SIG-M5 treated with dmso at 0.1 percent for 504 hours (cell line): Measurements from ENCODE around the gene MPP2.
A peak's percentile ranks its signal among the peaks of the same experiment; 100 is the strongest.
"Not testable (repeated sequence)": the region's sequence is repeated elsewhere in the genome, so short reads cannot be mapped to it uniquely, and the experiment has no call there.

Experiments
- DNase-seq: peaks from one replicate; lab custom pipeline; 2025; ENCODE audit not compliant: unreplicated experiment; lab: John Stamatoyannopoulos, UW

The MPP2 gene, protein sequence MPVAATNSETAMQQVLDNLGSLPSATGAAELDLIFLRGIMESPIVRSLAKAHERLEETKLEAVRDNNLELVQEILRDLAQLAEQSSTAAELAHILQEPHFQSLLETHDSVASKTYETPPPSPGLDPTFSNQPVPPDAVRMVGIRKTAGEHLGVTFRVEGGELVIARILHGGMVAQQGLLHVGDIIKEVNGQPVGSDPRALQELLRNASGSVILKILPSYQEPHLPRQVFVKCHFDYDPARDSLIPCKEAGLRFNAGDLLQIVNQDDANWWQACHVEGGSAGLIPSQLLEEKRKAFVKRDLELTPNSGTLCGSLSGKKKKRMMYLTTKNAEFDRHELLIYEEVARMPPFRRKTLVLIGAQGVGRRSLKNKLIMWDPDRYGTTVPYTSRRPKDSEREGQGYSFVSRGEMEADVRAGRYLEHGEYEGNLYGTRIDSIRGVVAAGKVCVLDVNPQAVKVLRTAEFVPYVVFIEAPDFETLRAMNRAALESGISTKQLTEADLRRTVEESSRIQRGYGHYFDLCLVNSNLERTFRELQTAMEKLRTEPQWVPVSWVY

DNA sequence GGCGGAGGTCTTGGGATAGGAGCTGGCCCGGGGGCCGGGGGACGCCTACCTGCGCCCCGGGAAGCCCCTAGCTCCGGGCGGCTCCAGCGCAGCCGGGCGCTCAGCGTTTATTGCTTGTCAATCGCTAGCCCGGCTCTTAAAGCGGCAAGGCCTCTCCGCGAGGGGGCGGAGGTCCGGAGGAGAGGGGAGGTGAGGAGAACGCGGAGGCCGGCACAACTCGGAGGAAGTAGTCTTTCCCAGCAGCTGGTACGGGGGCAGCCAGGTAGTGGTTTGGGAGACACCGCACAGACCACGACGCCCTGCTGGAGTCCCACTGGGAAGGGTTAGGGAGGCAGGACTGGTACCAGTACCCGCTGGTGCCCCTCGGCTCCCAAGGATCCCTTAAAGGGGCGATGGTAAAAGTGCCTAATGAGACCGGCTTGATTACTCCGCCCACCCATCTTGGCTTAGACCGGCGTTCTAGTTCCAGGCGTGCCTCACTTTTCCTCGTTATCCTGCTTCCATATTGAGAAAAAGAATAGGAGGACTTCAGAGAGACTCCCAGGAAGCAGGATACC is at the start of gene MPP2:
Gene MPP2, minus strand, starts transcription at position 112 of the 557 bp plus-strand sequence. CDS start 3,076 bp downstream, outside the sequence.
- peak; percentile 64 for DNase-seq

DNA sequence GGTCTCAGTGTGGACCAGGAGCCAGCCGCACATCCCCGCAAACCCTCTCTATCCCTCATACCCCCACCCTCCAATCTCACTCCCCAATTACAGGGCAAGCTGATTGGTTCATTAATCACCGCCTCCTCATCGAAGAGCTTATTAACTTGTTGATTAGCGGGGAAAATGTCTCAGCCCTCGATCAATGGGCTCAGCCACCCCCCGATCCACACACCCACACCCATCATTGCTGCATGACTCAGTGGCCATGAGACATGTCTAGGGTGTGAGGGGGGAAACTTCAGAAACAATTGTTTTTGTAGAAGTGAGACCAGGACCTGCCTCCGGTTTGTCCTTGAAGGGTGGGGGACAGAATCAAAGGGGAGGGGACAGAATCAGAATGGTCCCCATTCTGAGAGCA is 48.9 kb upstream of the MPP2 start:
- no peak for DNase-seq

DNA sequence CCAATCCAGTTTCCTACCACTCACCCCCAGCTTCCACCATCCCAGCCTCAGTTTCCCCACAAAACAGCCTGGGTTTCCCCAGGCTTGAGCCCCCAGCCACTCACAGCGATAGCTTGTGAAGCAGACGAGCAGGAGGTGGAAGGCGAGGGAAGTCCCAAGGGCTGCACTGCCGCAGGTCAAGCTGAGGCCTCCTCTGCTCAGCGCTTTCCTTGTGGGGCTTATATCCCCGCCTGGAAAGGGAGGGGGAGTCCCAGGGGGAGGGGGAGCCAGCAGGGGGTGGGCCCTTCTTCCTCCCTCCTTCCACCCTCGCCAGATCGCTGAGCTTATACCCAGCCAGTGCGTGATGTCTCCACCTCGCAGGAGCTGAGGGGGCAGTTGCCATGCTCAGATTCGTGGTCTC is 46.4 kb upstream of the MPP2 start, which contains the start of gene PYY:
Gene PYY, minus strand, starts transcription at position 195 of the 400 bp plus-strand sequence. CDS start 457 bp downstream, outside the sequence.
- no peak for DNase-seq

DNA sequence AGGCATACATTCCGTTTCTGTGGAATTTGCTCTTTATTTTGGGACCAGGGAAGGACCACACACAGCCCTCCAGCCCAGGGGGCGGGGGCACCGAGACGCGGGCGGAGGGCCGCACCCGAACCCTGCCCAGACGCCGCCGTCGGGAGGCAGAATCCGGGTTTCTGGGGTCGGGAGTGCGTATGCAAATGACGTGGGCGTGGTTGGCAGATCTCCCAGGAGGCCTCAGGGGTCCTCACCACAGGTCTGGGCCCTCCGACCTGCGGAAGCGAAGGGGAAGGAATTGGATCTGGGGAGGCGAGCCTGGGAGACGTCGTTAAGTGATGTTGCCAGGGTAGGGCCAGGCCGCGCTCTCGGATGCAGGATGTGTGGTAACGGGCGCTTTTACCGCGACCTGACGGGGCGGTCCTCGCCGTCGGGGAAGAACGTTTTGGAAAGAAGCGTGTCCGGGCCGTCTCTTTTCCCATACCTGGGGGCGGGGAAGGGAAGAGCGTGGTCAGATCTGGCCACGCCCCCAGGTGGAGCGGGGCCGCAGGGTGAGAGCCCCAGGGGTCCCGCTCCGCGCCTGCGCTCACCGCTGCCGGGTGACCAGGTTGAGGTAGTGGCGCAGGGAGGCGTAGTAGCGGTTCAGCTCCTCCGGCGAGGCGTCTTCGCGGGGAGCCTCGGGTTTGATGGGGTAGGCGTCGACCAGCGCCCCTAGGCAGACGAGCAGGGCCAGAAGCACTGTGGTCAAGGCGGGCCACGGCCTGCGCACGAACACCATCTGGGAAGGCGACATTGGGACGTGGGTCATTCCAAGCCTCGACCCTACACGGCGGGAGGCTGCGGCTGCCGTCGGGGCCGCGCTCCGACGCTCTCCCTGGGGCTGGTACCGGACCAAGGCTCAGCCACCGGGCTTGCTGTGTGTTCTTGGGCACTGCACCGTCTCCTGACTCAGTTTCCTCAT is 45.7 kb upstream of the MPP2 start:
- no peak for DNase-seq

DNA sequence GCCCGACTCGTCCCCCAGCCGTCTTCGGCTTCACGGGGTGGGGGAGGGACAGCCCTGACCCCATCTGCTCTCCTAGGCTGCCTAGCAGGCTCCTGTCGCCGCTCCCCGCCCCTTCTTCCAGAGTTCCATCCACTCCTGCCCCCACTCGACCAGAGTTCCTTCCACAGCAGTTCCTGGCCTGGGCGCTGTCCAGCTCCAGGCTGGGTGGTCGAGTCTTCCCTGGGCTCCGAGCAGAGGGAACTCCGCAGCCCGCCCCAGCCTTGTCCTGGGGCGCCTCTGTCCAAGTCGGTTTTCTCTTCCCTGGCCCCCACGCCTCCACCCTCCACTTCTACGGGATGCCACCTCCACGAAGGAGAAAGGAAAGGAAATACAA is 45.0 kb upstream of the MPP2 start:
- no peak for DNase-seq

DNA sequence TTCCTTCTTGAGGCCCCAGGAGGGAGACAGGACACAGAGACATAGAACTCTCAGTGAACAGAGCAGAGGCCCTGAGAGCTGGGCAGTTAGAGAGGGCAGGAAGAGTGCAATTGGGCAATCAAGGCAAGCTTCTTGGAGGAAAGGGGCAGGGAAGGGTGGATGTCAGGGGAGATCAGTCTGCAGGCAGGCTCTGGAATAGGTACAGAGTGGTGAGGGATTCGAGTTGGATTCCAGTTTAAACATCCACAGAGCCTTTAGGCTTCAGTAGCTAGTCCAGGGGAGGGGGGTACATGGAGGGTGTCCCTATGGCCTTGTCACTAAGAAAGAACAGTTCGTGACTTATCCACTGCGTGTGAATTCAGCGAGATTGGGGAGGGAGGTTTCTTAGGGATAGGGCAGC is 44.4 kb upstream of the MPP2 start:
- no peak for DNase-seq

DNA sequence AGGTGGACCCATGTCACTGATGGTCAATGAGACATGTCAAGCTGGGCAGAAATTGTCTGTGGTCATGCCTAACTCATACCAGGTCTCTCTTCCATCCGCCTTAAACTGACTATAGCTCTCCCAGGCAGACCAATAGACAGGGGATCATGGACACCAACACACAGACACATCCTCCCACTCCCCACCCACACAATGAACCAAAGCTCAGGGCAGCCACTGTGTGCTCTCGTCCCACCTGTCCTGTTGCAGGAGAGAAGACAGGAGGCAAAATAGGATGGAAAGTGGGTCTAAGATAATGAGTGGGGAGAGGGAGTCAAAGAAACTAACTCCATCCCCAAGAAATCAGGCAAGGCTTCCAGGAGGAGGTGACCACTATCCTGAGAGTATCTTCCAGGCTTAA is 43.2 kb upstream of the MPP2 start:
- no peak for DNase-seq

DNA sequence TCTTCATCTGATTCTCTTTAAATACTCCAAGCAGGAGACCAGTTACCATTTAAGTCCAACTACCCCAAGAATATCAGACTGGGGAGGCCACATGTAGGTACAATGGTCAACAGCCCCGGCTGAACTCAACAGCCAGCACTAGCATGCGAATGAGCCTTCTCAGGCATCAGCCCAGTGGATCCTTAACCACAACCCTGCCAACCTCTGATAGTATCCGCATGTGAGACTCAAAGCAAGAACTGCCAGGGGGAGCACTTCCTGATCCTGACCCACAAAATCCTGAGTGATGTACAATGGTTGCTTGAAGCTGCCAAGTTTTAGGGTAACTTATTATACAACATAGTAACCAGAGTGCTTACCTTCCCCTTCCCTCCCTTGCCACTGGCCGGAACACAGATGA is 42.4 kb upstream of the MPP2 start:
- no peak for DNase-seq

DNA sequence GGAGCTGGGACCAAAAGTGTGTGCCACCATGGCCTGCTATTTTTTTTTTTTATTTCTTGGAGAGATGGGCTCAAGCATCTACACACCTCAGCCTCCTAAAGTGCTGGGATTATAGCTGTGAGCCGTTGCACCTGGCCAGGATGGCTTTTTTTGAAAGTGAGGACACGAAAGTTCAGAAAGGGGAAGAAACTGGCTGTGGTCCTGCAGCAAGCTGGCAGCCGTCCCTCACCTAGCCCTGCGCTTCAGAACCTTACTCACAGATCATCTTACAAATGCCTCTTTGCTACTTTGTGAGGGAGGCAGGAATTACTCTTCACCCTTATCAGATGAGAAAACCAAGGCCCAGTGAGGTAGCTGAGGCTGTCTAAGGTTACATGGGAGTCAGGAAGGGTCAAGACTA is 39.4 kb upstream of the MPP2 start:
- DNase-seq = no peak

DNA sequence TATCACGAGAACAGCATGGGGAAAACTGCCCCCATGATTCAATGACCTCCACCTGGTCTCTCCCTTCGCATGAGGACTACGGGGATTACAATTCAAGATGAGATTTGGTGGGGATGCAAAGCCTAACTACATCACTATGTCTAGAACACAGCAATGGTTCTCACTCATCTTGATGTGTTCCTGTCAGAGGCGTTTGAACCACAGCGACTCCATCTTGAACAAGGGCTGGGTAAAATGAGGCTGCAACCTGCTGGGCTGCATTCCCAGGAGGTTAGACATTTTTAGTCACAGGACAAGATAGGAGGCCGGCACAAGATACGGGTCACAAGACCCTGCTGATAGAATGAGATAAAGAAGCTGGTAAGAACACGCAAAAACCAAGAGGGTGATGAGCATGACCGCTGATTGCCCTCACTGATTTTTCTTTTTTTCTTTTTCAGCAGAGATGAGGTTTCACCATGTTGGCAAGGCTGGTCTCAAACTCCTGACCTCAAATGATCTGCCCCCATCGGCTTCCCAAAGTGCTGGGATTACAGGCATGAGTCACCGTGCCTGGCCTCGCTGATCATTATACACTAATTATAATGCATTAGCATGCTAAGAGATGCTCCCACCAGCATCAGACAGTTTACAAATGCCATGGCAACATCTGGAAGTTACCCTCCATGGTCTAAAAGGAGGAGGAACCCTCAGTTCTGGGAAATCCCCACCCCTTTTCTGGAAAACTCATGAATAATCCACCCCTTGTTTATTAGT is 37.9 kb upstream of the MPP2 start:
- DNase-seq = no peak

DNA sequence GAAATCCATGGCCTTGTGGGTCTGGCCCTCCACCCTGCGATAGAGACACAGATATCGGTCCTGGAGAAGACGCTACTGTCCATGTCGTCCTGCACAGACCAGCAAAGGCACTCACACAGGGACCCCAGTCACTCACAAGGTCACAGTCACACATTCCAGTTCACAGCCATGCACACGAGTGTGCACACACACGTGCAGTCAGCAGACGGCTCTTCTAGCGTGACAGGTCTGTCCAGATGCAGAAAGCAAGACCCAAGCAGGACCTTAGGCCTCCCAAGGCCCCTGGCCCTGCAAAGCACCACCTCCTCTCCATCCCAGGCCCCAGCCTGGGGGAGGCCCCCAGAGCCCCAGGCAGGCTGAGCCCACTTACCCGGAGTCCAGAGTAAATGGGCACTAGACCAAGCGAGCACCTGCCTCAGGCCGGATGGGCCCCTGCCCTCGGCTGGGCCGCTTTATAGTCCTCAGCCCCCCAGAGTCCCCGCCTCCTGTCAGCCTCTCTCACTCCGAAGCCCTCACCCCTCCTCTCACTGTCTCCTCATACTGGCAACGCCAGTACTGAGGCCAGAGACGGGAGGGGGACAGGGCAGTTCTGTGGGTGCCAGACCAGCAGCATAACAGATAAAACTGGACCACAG is 34.8 kb upstream of the MPP2 start, which contains the start of gene PPY:
Gene PPY, minus strand, starts transcription at position 426 of the 635 bp plus-strand sequence. CDS start 822 bp downstream, outside the sequence.
- DNase-seq = no peak

DNA sequence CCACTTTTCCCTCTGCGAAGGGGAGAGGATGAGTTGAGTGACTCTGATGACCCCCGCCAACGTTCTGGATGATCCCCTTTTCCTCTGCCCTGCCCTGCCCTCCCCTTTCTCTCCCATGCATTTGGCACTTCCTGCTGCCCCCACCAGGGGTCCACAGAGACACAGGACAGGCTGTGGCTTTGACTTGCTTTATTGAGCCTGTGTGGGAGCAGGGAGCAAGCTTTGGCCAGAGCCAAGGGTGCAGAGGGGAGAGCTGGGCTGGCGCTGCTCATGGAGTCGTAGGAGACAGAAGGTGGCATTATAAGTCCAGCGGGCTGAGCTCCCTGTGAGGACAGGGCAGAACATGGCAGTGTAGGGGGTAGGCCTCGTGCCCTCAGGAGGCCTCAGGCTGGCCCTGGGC is 33.3 kb upstream of the MPP2 start:
- peak; percentile 32 for DNase-seq

DNA sequence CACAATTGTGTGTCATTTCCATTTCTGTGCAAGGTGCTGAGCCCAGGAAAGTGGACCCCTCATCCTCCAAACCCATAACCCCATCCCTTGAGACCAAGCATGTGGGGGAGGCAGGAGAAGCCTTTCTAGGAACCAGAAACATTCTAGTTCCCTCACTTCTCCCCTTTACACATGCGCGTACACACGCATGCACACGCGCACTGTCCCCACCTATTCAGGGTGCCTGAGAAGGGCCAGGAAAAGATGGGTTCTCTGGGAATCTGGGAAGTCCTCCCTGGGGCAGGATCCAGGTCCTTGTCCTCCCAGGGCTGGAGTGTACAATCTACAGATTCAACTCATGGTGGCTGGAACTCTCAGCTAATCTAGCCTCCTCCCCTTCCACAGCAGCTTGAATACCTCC is 32.5 kb upstream of the MPP2 start:
- DNase-seq = no peak

DNA sequence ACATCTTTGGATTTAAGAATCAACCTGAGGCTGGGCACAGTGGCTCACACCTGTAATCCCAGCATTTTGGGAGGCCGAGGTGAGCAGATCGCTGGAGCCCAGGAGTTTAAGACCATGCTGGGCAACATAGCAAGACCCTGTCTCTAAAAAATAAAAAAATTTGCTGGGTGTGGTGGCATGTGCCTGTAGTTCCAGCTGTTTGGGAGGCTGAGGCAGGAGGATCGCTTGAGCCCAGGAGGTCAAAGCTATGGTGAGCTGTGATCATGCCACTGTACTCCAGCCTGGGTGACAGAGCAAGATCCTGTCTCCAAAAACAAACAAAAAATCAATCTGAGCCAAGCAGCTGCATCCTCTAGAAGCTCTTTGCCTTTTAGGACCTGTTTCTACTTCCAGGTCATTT is 32.1 kb upstream of the MPP2 start:
- DNase-seq = not testable (repeated sequence)

DNA sequence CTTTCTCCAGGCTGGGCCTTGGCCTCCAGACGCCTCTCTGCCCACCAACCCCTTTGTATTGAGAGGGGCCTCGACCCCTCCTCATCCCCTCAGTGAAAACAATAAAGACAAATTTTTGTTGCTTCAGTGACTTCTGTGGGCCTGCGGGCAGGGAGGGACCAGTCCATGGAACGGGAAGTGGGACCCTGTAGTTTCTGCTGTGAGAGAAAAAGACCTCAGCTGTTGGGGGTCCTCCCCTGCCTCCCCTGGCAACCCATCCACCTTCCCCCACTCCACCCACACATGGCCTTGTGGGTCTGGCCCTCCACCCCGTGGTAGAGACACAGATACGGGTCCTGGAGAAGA is 31.5 kb upstream of the MPP2 start:
- no peak for DNase-seq

DNA sequence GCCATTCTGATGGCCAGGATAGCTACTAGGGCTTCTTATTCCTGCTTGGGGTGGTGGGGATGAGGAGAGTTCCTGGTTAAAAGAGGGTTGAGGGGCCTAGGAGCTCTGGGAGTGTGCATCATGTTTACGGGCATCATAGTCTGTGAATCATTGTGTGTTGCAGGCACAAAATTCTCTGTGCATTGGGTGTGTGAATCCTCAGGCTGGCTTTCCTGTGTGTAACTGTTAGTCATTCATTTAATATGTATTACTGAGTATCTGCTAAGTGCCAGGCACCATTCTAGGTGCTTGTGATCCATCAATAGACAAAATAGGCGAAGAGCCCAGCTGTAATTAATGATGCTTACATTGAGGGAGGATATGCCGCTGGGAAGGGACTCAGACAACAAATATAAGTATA is 29.1 kb upstream of the MPP2 start:
- DNase-seq = no peak

DNA sequence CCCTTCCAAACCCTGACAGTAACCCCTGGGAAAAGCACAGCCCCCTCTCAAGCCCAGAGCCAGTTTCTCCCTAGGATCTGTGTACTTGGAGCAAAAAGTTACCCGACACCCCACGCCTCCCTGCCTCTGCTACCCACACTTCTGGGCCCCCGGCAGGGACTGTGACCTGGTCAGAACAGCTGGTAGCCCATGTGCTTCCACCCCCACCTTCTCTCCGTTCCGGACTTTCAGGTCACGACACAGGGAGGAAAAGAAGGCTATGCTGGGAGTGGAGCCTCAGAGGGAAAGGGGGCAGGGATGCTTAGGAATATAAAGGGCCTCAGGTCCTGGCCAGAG is 28.6 kb upstream of the MPP2 start:
- DNase-seq = no peak

DNA sequence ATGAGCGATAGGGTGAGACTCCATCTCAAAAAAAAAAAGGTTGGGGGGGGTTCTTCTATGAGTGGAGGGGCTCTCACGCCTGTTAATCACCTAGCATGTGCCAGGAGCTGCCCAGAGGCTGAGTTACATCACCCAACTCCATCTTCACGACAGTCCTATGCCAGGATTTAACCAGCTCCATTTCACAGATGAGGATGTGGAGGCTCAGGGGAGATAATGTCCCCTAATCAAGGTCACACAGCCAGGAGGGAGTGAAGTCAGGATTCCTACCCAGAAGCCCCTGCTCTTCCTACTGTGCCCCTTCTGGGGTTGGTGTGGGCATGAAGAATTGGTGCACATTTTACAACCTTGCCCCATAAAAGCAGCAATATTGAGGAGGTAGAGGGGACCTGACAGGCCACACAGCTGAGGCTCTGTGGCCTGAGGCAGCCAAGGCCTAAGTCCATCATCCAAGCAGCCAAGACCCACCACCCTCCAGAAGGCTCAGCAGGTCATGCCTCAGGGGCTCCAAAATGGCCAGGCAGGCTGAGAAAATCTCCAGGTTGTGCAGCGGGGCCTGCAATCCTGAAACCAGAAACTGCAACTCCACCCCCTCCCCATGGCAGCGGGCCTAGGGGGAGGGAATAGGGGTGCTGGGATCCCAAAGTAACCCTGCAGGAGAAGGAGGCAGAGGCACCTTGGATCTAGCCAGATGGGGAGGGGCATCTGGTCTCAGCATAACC is 28.0 kb upstream of the MPP2 start:
- DNase-seq = no peak

DNA sequence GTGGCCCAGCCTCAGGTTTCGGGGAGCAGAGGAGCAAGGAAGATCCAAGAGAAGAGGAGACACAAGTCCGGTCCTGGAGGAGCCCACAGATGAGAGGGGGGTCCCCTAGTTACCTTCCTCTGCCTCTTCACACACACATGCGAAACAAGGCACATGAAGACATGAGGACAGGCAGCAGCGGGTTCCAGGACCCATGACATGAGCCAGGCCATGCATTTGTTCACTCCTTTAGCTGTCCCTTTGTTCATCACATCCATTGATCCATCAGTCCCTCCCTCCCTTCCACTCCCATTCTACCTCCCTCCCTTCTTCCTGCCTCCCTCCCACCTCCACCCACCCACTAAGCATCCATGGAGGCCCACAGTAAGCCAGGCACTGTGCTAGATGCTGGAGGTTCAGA is 25.6 kb upstream of the MPP2 start:
- no peak for DNase-seq

DNA sequence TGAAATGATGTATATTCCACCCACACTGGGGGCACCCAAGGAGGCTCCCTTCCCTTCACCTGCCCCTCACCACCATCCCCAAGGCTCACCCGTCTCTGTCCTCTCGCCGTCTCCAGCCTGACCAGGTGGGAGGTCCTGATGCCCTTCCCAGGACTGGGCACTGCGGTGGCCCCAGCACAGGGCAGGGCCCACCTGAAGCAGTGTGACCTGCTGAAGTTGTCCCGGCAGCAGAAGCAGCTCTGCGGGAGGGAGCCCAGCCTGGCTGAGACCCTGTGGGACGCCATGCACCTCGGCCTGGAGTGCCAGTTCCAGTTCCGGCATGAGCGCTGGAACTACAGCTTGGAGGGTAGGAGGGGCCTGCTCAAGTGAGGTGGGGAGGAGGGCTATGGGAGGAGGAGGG is 25.0 kb upstream of the MPP2 start:
- DNase-seq = no peak
